OCI-LY7 (cell line): ENCODE data around the gene HTR1D. TPM values are rescaled to one million over a fixed set of nuclear protein-coding genes. Genes with fewer than 3 reads are reported as not detected.

Experiments
- BruUV-seq: library from RNA; stranded (reverse); fragments of 400-500 nt; replicated peaks from 2 replicates; lab custom pipeline; 2021; lab: Mats Ljungman, UMichigan
- CTCF ChIA-PET: fragments of 300-600 bp; sonication (Branson Sonifier 250); formaldehyde crosslinking; loops from one replicate; lab custom pipeline; 2022; ENCODE audit warnings: antibody characterized with exemption; ENCODE audit not compliant: unreplicated experiment; lab: Charles Lee
- POLR2A ChIA-PET: fragments of 300-600 bp; sonication (Branson Sonifier 250); formaldehyde crosslinking; loops from one replicate; lab custom pipeline; 2022; ENCODE audit warnings: antibody characterized with exemption; lab: Charles Lee
- DNase-seq: peaks from one replicate; pipeline ENCODE4 v3.0.0-alpha.2; 2015; ENCODE audit warnings: low spot score
- H2AFZ ChIP-seq: fragments of 200-600 bp; sonication (generic), shearing (Covaris generic); 2 replicates; pipeline ENCODE4 v1.6.1; 2014; ENCODE audit warnings: mild to moderate bottlenecking, antibody characterized with exemption, low read length, moderate library complexity
- H3K27ac ChIP-seq: fragments of 200-600 bp; sonication (generic); 2 replicates; pipeline ENCODE4 v1.5.1; 2014; ENCODE audit warnings: mixed run types, low read depth, mild to moderate bottlenecking, moderate library complexity, low read length, inconsistent platforms; ENCODE audit not compliant: poor library complexity, severe bottlenecking
- H3K36me3 ChIP-seq: fragments of 200-600 bp; sonication (generic); 2 replicates; pipeline ENCODE4 v1.6.1; 2014; ENCODE audit warnings: mild to moderate bottlenecking, antibody characterized with exemption, low read length, moderate library complexity, mixed read lengths; ENCODE audit not compliant: insufficient read depth
- H3K4me1 ChIP-seq: fragments of 200-600 bp; sonication (generic); 2 replicates; pipeline ENCODE4 v1.5.1; 2014; ENCODE audit warnings: mild to moderate bottlenecking, low read length; ENCODE audit not compliant: insufficient read depth, poor library complexity, severe bottlenecking
- H3K4me2 ChIP-seq: fragments of 200-600 bp; sonication (generic); 2 replicates; pipeline ENCODE4 v1.6.1; 2014; ENCODE audit warnings: mild to moderate bottlenecking, low read length
- H3K4me3 ChIP-seq: fragments of 200-600 bp; sonication (generic); 2 replicates; pipeline ENCODE4 v1.5.1; 2014; ENCODE audit warnings: mild to moderate bottlenecking, low read depth, low read length; ENCODE audit not compliant: poor library complexity, severe bottlenecking
- H3K79me2 ChIP-seq: fragments of 200-600 bp; sonication (generic); 2 replicates; pipeline ENCODE4 v1.6.1; 2016; ENCODE audit warnings: low read depth, mild to moderate bottlenecking, low read length, moderate library complexity, mixed read lengths; ENCODE audit not compliant: insufficient read depth
- H3K9me2 ChIP-seq: fragments of 200-600 bp; sonication (generic); 2 replicates; pipeline ENCODE4 v1.6.1; 2016; ENCODE audit warnings: mild to moderate bottlenecking, low read length, mixed read lengths; ENCODE audit not compliant: insufficient read depth
- H3K9me3 ChIP-seq: fragments of 200-600 bp; sonication (generic); 2 replicates; pipeline ENCODE4 v1.6.1; 2014; ENCODE audit warnings: mild to moderate bottlenecking, mixed run types, low read length, mixed read lengths
- H4K20me1 ChIP-seq: fragments of 200-600 bp; sonication (generic); 2 replicates; pipeline ENCODE4 v1.6.1; 2014; ENCODE audit warnings: mild to moderate bottlenecking, antibody characterized with exemption, low read length, moderate library complexity, mixed read lengths; ENCODE audit not compliant: insufficient read depth
- EZH2phosphoT487 ChIP-seq: fragments of 200-600 bp; sonication (generic); IDR thresholded peaks from 2 replicates; pipeline ENCODE4 v1.6.1; 2018; ENCODE audit warnings: low read depth, borderline replicate concordance, mild to moderate bottlenecking, mixed run types, antibody characterized with exemption, low read length, moderate library complexity, mixed read lengths
- intact Hi-C: fragments of 100-400 bp; cut with micrococcal nuclease; formaldehyde crosslinking; loops from one replicate; pipeline ENCODE4 v1.10.0; 2022; ENCODE audit not compliant: unreplicated experiment
- total RNA-seq, 2 experiments: library from RNA; depleted of rRNA in 1 of 2; stranded (reverse); fragments of >200 nt in 1 of 2; shearing (Covaris generic) in 1 of 2; gene quantifications; 2 replicates each; pipeline ENCODE4 v1.2.3, GENCODE V29; 2014 to 2022
- TF ChIP-seq, protein P1 (sequence below): fragments of 200-600 bp; sonication (generic); conservative IDR thresholded peaks from 2 replicates; pipeline ENCODE4 v1.5.1; 2014; ENCODE audit warnings: mild to moderate bottlenecking, antibody characterized with exemption, low read length, moderate library complexity, mixed read lengths

The HTR1D gene
- total RNA-seq, 2 experiments from 2014 or later, result not detected

DNA sequence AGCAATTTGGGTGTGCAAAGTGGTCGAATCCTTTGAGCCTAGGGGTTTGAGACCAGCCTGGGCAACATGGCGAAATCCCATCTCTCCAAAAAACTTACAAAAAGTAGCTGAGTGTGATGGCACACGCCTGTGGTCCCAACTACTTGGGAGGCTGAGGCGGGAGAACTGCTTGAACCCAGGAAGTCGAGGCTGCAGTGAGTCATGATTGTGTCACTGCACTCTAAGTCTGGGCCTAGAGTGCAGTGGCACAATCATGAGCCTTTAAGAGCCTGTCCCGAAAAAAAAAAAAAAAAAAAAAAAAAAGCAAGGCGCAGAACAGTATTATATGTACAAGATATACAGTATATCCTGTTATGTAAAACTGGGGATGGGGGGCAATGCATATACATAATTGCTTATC lies 25.1 kb upstream of the HTR1D start:
- POLR2A ChIA-PET, result interaction anchor here (0.6 to 0.7 kb wide), 3 partner anchors 16 to 1843 kb away, joined by 3 to 6 read pairs (median 4); no protein-coding TSS in a partner anchor
- Histone ChIP-seq H3K27ac (no peak overlapping the region), H3K4me2 (no peak overlapping the region), H3K4me1 (no peaks in the 10 kb centered on the region), H3K9me3 (no peaks in the 10 kb centered on the region), H4K20me1 (no peaks in the 10 kb centered on the region), H3K9me2 (no peaks in the 10 kb centered on the region), H3K36me3 (no peaks in the 10 kb centered on the region), H2AFZ (no peak overlapping the region), H3K79me2 (no peaks in the 10 kb centered on the region), H3K4me3 (no peak overlapping the region)
- no peak for DNase-seq
- intact Hi-C loops, result no loop called here
- TF ChIP-seq EZH2phosphoT487, result no peak
- TF ChIP-seq, protein P1, sequence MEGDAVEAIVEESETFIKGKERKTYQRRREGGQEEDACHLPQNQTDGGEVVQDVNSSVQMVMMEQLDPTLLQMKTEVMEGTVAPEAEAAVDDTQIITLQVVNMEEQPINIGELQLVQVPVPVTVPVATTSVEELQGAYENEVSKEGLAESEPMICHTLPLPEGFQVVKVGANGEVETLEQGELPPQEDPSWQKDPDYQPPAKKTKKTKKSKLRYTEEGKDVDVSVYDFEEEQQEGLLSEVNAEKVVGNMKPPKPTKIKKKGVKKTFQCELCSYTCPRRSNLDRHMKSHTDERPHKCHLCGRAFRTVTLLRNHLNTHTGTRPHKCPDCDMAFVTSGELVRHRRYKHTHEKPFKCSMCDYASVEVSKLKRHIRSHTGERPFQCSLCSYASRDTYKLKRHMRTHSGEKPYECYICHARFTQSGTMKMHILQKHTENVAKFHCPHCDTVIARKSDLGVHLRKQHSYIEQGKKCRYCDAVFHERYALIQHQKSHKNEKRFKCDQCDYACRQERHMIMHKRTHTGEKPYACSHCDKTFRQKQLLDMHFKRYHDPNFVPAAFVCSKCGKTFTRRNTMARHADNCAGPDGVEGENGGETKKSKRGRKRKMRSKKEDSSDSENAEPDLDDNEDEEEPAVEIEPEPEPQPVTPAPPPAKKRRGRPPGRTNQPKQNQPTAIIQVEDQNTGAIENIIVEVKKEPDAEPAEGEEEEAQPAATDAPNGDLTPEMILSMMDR, result no peak
- CTCF ChIA-PET, result no interaction called here
- BruUV-seq, result no TSS peak

DNA sequence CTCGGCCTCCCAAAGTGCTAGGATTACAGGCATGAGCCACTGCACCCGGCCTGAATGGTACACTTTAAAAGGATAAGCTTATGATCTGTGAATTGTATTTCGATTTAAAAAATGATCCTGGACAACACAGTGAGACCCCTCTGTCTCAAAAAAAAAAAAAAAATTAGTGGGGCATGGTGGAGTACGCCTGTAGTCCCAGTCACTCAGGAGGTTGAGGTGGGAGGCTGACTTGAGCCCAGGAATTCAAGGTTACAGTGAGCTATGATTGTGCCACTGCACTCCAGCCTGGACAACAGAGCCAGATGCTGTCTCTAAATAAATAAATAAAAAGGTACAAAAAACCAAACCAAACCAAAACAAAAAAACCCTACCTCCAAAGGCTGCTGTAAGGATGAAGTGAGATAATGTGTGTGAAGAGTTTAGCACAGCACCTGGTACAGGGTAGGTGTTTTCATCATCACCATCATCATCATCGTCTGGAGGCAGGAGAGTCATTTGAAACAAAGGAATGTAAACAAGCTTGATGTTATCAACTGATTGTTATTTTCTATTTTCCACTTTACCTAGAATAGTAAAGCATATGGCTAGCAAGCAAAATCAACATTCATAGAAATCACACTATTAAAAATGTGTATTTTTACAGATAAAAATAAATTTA lies 22.5 kb upstream of the HTR1D start:
- DNase-seq, result no peak
- Histone ChIP-seq H3K36me3 (no peaks in the 10 kb centered on the region), H4K20me1 (no peaks in the 10 kb centered on the region), H3K4me3 (no peak overlapping the region), H2AFZ (no peak overlapping the region), H3K27ac (no peak overlapping the region), H3K4me2 (no peak overlapping the region), H3K79me2 (no peaks in the 10 kb centered on the region), H3K9me3 (no peaks in the 10 kb centered on the region), H3K4me1 (no peaks in the 10 kb centered on the region), H3K9me2 (no peaks in the 10 kb centered on the region)
- POLR2A ChIA-PET, result no interaction called here
- CTCF ChIA-PET, result no interaction called here
- no TSS peak for BruUV-seq
- intact Hi-C loops, result no loop called here
- no peak for TF ChIP-seq EZH2phosphoT487
- TF ChIP-seq, protein P1, result no peak

DNA sequence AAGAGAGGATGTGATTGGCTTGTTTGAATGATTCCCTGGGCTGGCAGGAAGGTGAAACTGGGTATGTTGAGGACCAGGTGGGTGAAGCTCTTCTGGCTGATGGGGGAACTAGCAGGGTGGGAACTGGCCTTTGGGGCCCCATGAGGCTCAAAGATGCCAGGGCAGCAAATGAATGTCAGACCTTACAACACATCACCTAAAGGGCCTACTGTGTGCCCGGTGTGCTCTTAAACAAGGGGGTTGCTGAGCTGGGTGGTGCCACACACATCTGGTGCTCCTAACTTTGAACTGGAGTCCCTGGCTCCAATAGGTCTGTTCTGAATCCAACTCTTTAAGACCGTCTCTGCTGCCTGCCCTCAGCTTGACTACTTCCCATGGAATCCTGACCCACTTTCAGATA lies 21.3 kb upstream of the HTR1D start:
- TF ChIP-seq EZH2phosphoT487, result no peak
- TF ChIP-seq, protein P1, result no peak
- H3K79me2 ChIP-seq, result no peaks in the 10 kb centered on the region

More for the DNA sequence above, 21.3 kb upstream of the HTR1D start:
- no peaks in the 10 kb centered on the region for H3K9me2 ChIP-seq
- no peak for DNase-seq
- no peaks in the 10 kb centered on the region for H4K20me1 ChIP-seq
- H3K4me2 ChIP-seq, result no peak overlapping the region
- intact Hi-C loops, result no loop called here
- no peaks in the 10 kb centered on the region for H3K4me1 ChIP-seq
- H3K36me3 ChIP-seq, result no peaks in the 10 kb centered on the region
- ChIA-PET POLR2A (interaction anchor here (0.6 kb wide), 1 partner anchor 37 kb away, joined by 3 read pairs; no protein-coding TSS in a partner anchor), CTCF (no interaction called here)
- no peak overlapping the region for H3K27ac ChIP-seq
- H2AFZ ChIP-seq, result no peak overlapping the region
- H3K4me3 ChIP-seq, result no peak overlapping the region
- BruUV-seq, result no TSS peak
- no peaks in the 10 kb centered on the region for H3K9me3 ChIP-seq
